ENCODE data around the gene FBL.
A peak's percentile ranks its signal among the peaks of the same experiment; 100 is the strongest.
"Not testable (repeated sequence)": the region's sequence is repeated elsewhere in the genome, so short reads cannot be mapped to it uniquely, and the experiment has no call there.

FBL gene

GRCh38 chr19:39876486-39876885 lies 30.3 kb upstream of the FBL start:
- DNase-seq, result not testable (repeated sequence)

GRCh38 chr19:39875401-39875864 lies 29.3 kb upstream of the FBL start:
- not testable (repeated sequence) for DNase-seq

- no peak for DNase-seq
Observed at GRCh38 chr19:39874404-39874803, 28.2 kb upstream of the FBL start.

GRCh38 chr19:39873385-39873784 lies 27.2 kb upstream of the FBL start:
- no peak for DNase-seq

- no peak for DNase-seq
Observed at GRCh38 chr19:39871886-39872866, 26.0 kb upstream of the FBL start.

GRCh38 chr19:39871362-39871761 lies 25.2 kb upstream of the FBL start:
- no peak for DNase-seq

- no peak for DNase-seq
Observed at GRCh38 chr19:39870171-39870971, 24.2 kb upstream of the FBL start.

- no peak for DNase-seq
Observed at GRCh38 chr19:39867952-39868351, 21.8 kb upstream of the FBL start.

- DNase-seq, result no peak
Observed at GRCh38 chr19:39867133-39867532, 21.0 kb upstream of the FBL start.

GRCh38 chr19:39865953-39866352 lies 19.8 kb upstream of the FBL start:
- no peak for DNase-seq

- DNase-seq, result no peak
Observed at GRCh38 chr19:39865186-39865585, 19.0 kb upstream of the FBL start.

GRCh38 chr19:39864118-39864517 lies 17.9 kb upstream of the FBL start:
- no peak for DNase-seq

GRCh38 chr19:39858541-39858940 lies 12.4 kb upstream of the FBL start:
- DNase-seq, result peak; percentile 25

- DNase-seq, result no peak
Observed at GRCh38 chr19:39852882-39853281, 6.7 kb upstream of the FBL start.

GRCh38 chr19:39850892-39851291 lies 4.7 kb upstream of the FBL start:
- DNase-seq, result no peak

- DNase-seq, result no peak
Observed at GRCh38 chr19:39848392-39848791, 2.2 kb upstream of the FBL start.

GRCh38 chr19:39847525-39847924 lies 1.3 kb upstream of the FBL start:
- DNase-seq, result no peak

- peak; percentile 66 for DNase-seq
Observed at GRCh38 chr19:39846678-39847486, 703 bp upstream of the FBL start.

- peak; percentile 28 for DNase-seq
Observed at GRCh38 chr19:39845584-39845932, 621 bp downstream of the FBL start.

GRCh38 chr19:39845172-39845571 lies 1.0 kb downstream of the FBL start:
- DNase-seq, result peak; percentile 9

GRCh38 chr19:39843919-39844793 lies 2.0 kb downstream of the FBL start:
- peak; percentile 72 for DNase-seq

All from hematopoietic multipotent progenitor cell treated with erythropoietin and hydrocortisone succinate and interleukin-3 and kit ligand, for 8 days (in vitro differentiated cells).